Stimulated activated CD8-positive, alpha-beta memory T cell treated with anti-CD3 and anti-CD28 coated beads, Interleukin-7, amount 100 ng/mL, for 24 hours (primary cell): Measurements from ENCODE around the gene OTOS.

Experiments
- DNase-seq: peaks from one replicate; pipeline ENCODE4 v3.0.0-alpha.2; 2020; ENCODE audit warnings: low read depth

OTOS gene

GRCh38 chr2:240121190-240121589, 19.3 kb downstream of the OTOS start:
- no peak for DNase-seq

- no peak for DNase-seq
Measured at GRCh38 chr2:240114233-240114632, 26.2 kb downstream of the OTOS start.

DNA sequence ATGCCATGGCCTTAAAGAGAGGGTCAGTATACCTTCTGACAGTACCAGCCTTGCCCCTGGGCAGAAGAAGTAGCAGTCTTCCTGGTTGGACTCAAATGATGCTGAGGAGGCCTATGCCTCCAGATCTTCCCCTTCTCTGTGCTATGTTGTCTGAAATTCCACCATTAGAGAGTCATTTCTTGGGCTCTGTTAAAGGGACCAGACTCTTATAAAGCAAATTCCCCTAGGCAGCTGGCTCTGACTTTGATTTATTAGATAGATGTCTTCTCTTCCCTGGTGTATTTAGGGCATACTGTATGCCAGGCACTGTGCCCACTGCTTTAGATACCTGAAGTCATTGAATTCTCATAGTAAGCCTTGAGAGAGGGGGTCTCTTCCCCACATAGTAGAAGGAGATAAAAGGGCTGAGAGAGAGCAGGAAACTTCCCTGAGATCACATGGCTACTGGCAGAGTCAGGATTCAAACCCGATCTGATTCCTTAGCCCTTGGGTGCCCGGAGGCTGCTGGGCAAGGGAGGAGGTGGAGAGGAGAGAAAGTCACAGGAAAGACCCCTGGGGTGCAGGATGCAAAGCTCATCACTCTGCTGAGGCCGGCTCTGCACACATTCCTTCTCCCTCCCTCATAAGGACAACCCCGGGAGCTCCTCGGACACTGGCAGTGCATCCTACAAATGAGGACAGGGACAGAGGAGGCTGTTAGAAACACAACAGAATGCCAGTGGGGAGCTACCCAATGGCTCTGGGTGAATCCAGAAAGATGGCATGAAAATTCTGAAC, 27.4 kb downstream of the OTOS start:
- no peak for DNase-seq

DNA sequence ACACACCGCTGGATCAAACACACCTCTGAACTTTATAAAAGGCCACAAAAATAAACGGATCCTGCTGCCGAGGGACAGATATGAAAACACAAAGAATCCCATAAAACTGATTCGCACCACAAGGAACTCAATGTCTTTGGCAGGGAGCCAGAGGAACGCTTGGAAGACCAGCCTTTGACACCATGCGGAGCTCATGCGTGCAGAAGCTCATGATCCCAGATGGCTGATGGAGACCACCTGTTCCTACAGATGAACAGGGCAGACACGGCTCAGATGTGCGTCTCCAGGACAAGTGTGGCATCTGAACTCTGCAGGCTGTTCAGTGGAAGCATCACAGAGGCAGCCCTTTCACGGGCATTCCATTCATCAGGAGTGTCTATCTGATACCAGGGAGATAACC, 29.2 kb downstream of the OTOS start:
- DNase-seq: no peak

- no peak for DNase-seq
Measured at GRCh38 chr2:240109386-240109785, 31.1 kb downstream of the OTOS start.

DNA sequence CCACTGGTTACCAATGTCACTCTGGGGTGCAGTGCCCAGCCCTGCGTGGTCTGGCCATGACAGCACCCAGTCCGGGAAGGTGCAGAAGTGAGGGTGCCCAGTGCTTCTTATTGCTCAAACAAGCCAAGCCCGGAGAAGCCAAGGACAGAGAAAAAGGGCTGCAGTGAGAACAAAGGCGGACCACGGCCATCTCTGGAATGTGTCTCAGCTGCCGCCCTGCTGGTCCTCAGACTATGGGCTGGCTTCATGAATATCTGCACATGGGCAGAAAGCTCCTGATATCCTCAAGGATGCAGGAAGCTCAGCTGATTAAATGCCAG, 33.0 kb downstream of the OTOS start:
- no peak for DNase-seq

- DNase-seq: no peak
Measured at GRCh38 chr2:240106765-240107476, 33.5 kb downstream of the OTOS start.

- no peak for DNase-seq
Measured at GRCh38 chr2:240105982-240106381, 34.5 kb downstream of the OTOS start.

- DNase-seq: no peak
Measured at GRCh38 chr2:240103136-240103535, 37.3 kb downstream of the OTOS start.

GRCh38 chr2:240098349-240098748, 42.1 kb downstream of the OTOS start:
- DNase-seq: no peak

- DNase-seq: no peak
Measured at GRCh38 chr2:240095556-240096523, 44.6 kb downstream of the OTOS start.

DNA sequence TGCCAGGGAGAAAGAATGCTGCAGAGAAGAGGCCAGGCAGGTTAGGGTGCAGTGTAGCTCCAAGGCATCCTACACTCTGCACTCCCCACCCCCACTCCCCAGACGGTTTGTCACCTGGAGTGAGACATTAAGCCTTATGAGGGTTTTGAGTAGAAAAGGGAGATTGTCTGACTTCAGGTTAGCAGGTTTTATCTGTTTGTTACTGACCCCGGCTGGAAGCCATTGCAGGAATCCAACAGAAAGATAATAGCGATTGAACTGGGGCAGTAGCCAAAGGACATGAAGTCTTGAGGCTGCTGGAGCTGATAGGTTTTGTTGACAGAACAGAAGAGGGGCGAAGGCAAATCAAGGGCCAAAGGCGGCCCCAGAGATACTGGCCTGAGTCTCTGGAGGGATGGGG, 51.2 kb downstream of the OTOS start:
- DNase-seq: no peak
